K562 (cell line): ENCODE measurements around the gene EPB41L4B.

Experiments
- CTCF ChIP-seq, 3 experiments: IDR thresholded peaks in 2 of 3; conservative IDR thresholded peaks in 1 of 3; 2 replicates each; pipeline ENCODE4 v1.5.1; 2011 to 2012; ENCODE audit warnings: low read length in 3 of 3, mild to moderate bottlenecking in 3 of 3, control low read depth in 2 of 3, improper control_type of control experiment in 1 of 3, inconsistent platforms in 1 of 3, low read depth in 1 of 3, mixed read lengths in 1 of 3, moderate library complexity in 1 of 3; ENCODE audit not compliant: insufficient read depth in 2 of 3
- ETV6 ChIP-seq, 3 experiments: fragments of 150-350 bp in 1 of 3; sonication (generic) in 1 of 3; formaldehyde crosslinking in 1 of 3; IDR thresholded peaks; 2 replicates each; pipeline versions ENCODE4 v1.6.1 to v1.8.0; 2014 to 2022; ENCODE audit warnings: borderline replicate concordance in 2 of 3, low read depth in 2 of 3, antibody characterized with exemption in 1 of 3, low read length in 1 of 3, mild to moderate bottlenecking in 1 of 3, missing genetic modification reagents in 1 of 3
- RFX1 ChIP-seq: fragments of 450-650 bp; IDR thresholded peaks from 2 replicates; pipeline ENCODE4 v1.6.1; 2016; ENCODE audit warnings: mild to moderate bottlenecking, moderate library complexity
- TF ChIP-seq, protein P1 (sequence below): sonication (generic); formaldehyde crosslinking; IDR thresholded peaks from 2 replicates; pipeline ENCODE4 v1.8.0; 2022; ENCODE audit warnings: missing genetic modification reagents, mild to moderate bottlenecking, borderline replicate concordance

DNA sequence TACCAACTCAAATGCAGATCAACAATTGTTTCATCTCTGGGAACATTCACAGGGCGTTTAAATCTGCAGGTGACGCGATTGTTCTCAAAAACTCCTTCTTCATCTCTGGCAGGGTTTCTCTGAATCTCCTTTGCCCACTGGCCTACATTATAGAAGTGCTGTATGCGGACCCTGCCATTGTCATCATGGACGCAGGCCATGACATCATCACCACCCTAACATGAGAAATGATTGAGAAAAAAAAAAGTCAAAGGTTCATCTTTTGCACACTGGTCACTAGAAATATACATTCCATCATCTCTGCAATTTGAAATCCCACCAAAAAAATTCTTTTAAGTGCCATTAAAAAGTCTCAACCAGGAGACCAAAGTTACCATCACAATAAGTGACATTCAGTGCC, 179.5 kb downstream of the EPB41L4B start:
- TF ChIP-seq, protein P1, sequence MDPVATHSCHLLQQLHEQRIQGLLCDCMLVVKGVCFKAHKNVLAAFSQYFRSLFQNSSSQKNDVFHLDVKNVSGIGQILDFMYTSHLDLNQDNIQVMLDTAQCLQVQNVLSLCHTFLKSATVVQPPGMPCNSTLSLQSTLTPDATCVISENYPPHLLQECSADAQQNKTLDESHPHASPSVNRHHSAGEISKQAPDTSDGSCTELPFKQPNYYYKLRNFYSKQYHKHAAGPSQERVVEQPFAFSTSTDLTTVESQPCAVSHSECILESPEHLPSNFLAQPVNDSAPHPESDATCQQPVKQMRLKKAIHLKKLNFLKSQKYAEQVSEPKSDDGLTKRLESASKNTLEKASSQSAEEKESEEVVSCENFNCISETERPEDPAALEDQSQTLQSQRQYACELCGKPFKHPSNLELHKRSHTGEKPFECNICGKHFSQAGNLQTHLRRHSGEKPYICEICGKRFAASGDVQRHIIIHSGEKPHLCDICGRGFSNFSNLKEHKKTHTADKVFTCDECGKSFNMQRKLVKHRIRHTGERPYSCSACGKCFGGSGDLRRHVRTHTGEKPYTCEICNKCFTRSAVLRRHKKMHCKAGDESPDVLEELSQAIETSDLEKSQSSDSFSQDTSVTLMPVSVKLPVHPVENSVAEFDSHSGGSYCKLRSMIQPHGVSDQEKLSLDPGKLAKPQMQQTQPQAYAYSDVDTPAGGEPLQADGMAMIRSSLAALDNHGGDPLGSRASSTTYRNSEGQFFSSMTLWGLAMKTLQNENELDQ (CRISPR knock-in tag), result no peak
- no peak for TF ChIP-seq ETV6 (IDR thresholded peaks at IDR 0.05; ENCODE audit: borderline replicate concordance in 1 of 2, low read depth in 2 of 2, low read length in 1 of 2)
- TF ChIP-seq ETV6 (CRISPR knock-in tag; IDR thresholded peaks at IDR 0.05; ENCODE audit: borderline replicate concordance), result no peak
- TF ChIP-seq RFX1, result no peak
- no peak for TF ChIP-seq CTCF (IDR thresholded peaks at IDR 0.05 in 2 of 3, conservative IDR thresholded peaks at IDR 0.05 in 1 of 3; ENCODE audit: insufficient read depth in 2 of 3, low read depth in 1 of 3, low read length in 3 of 3)
